Activated effector memory CD4-positive, alpha-beta T cell treated with Interleukin-2 at 50 U/mL for 16 hours (primary cell): ENCODE data around the gene NPSR1.
"Not testable (repeated sequence)": the region's sequence is repeated elsewhere in the genome, so short reads cannot be mapped to it uniquely, and the experiment has no call there.

ENCODE experiments used
- DNase-seq: peaks from one replicate; pipeline ENCODE4 v3.0.0-alpha.2; 2020

Gene NPSR1

GRCh38 chr7:34878944-34879735 is 221.1 kb downstream of the NPSR1 start:
- not testable (repeated sequence) for DNase-seq

GRCh38 chr7:34879871-34880270 is 221.9 kb downstream of the NPSR1 start:
- DNase-seq, result no peak

- not testable (repeated sequence) for DNase-seq
These were observed 225.8 kb downstream of the NPSR1 start for GRCh38 chr7:34883855-34884254.

GRCh38 chr7:34886856-34887255 is 228.8 kb downstream of the NPSR1 start:
- no peak for DNase-seq

GRCh38 chr7:34889951-34890350 is 231.9 kb downstream of the NPSR1 start:
- no peak for DNase-seq

GRCh38 chr7:34895202-34895601 is 237.2 kb downstream of the NPSR1 start:
- DNase-seq, result no peak
